Naive thymus-derived CD4-positive, alpha-beta T cell (primary cell): ENCODE results near the gene MAN1A1. TPM values are rescaled to one million over a fixed set of nuclear protein-coding genes. Genes with fewer than 3 reads are reported as not detected.

ENCODE experiments used
- ATAC-seq: fragments of 150-1000 bp; cut with Tn5 transposase; 2 replicates; pipeline ENCODE4 v1.10.0; 2021; ENCODE audit warnings: mild to moderate bottlenecking, moderate library complexity
- CTCF ChIA-PET: fragments of 350-600 bp; sonication (Branson Sonifier 250); formaldehyde crosslinking; loops from one replicate; lab custom pipeline; 2021; ENCODE audit warnings: antibody characterized with exemption; lab: Charles Lee
- POLR2A ChIA-PET: fragments of 350-600 bp; sonication (Branson Sonifier 250); formaldehyde crosslinking; loops from one replicate; lab custom pipeline; 2021; ENCODE audit warnings: antibody characterized with exemption, inconsistent platforms; lab: Charles Lee
- DNase-seq, 9 donors: peaks; one replicate each; pipeline versions ENCODE4 v3.0.0 to v3.0.0-alpha.2; 2020 to 2022; ENCODE audit warnings: mixed read lengths in 1 of 9
- H3K27ac ChIP-seq: one replicate; pipeline ENCODE4 v1.7.0; 2013; ENCODE audit warnings: mild to moderate bottlenecking, low read depth, low read length, moderate library complexity
- H3K27me3 ChIP-seq, 2 donors: one replicate each; pipeline ENCODE4 v1.7.0; 2013; ENCODE audit warnings: low read length in 2 of 2, mild to moderate bottlenecking in 2 of 2, moderate library complexity in 2 of 2; ENCODE audit not compliant: control insufficient read depth in 2 of 2, insufficient read depth in 2 of 2
- H3K36me3 ChIP-seq, 3 experiments: 1 replicate in 2 of 3; 2 replicates in 1 of 3; pipeline ENCODE4 v1.7.0; 2013; ENCODE audit warnings: low read length in 3 of 3, mild to moderate bottlenecking in 3 of 3, moderate library complexity in 1 of 3; ENCODE audit not compliant: insufficient read depth in 3 of 3, control insufficient read depth in 2 of 3
- H3K4me1 ChIP-seq, 2 donors: one replicate each; pipeline ENCODE4 v1.7.0; 2013; ENCODE audit warnings: low read length in 2 of 2, mild to moderate bottlenecking in 2 of 2, moderate library complexity in 1 of 2; ENCODE audit not compliant: control insufficient read depth in 2 of 2, insufficient read depth in 2 of 2
- H3K4me3 ChIP-seq: 2 replicates; pipeline ENCODE4 v1.7.0; 2013; ENCODE audit warnings: mild to moderate bottlenecking, low read length
- H3K9me3 ChIP-seq, 3 experiments: 1 replicate in 2 of 3; 2 replicates in 1 of 3; pipeline ENCODE4 v1.7.0; 2013; ENCODE audit warnings: low read length in 3 of 3; ENCODE audit not compliant: control insufficient read depth in 2 of 3
- H3K27ac Mint-ChIP-seq, 9 donors: one replicate each; pipeline ENCODE4 v1.8.0; 2020 to 2022; ENCODE audit warnings: mixed read lengths in 9 of 9, mild to moderate bottlenecking in 8 of 9, moderate library complexity in 5 of 9, inconsistent platforms in 2 of 9
- H3K27me3 Mint-ChIP-seq, 5 donors: one replicate each; pipeline ENCODE4 v1.8.0; 2021 to 2022; ENCODE audit warnings: mixed read lengths in 5 of 5, mild to moderate bottlenecking in 1 of 5
- H3K36me3 Mint-ChIP-seq, 5 donors: one replicate each; pipeline ENCODE4 v1.8.0; 2020 to 2022; ENCODE audit warnings: mixed read lengths in 5 of 5, mild to moderate bottlenecking in 3 of 5, inconsistent platforms in 1 of 5
- H3K4me1 Mint-ChIP-seq, 7 donors: one replicate each; pipeline ENCODE4 v1.8.0; 2020 to 2022; ENCODE audit warnings: mixed read lengths in 7 of 7, mild to moderate bottlenecking in 3 of 7, inconsistent platforms in 1 of 7
- H3K4me3 Mint-ChIP-seq, 10 donors: one replicate each; pipeline ENCODE4 v1.8.0; 2020 to 2022; ENCODE audit warnings: mild to moderate bottlenecking in 10 of 10, mixed read lengths in 10 of 10, moderate library complexity in 6 of 10, inconsistent platforms in 2 of 10
- H3K9me3 Mint-ChIP-seq, 11 donors: one replicate each; pipeline ENCODE4 v1.8.0; 2020 to 2022; ENCODE audit warnings: mixed read lengths in 11 of 11, mild to moderate bottlenecking in 4 of 11, inconsistent platforms in 1 of 11, moderate library complexity in 1 of 11
- intact Hi-C, 2 donors: fragments of 100-400 bp; cut with micrococcal nuclease; formaldehyde crosslinking; loops; one replicate each; pipeline ENCODE4 v1.15.1; 2023
- polyA plus RNA-seq, 2 donors: library from polyadenylated mRNA; unstranded; fragments of 300-500 nt; fragmentation: Illumina TruSeq; gene quantifications; one replicate each; pipeline ENCODE4 v1.2.3, GENCODE V29; 2021
- total RNA-seq, 6 experiments: library from RNA in 5 of 6; stranded (reverse) in 5 of 6; gene quantifications; 1 replicate in 5 of 6; 2 replicates in 1 of 6; pipeline ENCODE4 v1.2.3 and lab custom pipeline; 2021 to 2026

MAN1A1 gene
- total and polyA plus RNA-seq, 7 experiments from 2014 or later = 5.4 to 22.3 (median 8.4) TPM

- POLR2A ChIA-PET = no interaction called here
- no peak overlapping the region for H3K27ac ChIP-seq
- CTCF ChIA-PET = no interaction called here
- H3K4me3 ChIP-seq = no peak overlapping the region
- peaks cover 0 to 5% (median 0%) of the 10 kb centered on the region in 5 donors for H3K36me3 Mint-ChIP-seq
- no peaks in the 10 kb centered on the region for H3K9me3 Mint-ChIP-seq
- ATAC-seq (no peak), DNase-seq (no peak)
- no peaks in the 10 kb centered on the region for H3K36me3 ChIP-seq
- no peak overlapping the region for H3K27ac Mint-ChIP-seq
- no peaks in the 10 kb centered on the region for H3K27me3 ChIP-seq
- no peaks in the 10 kb centered on the region for H3K9me3 ChIP-seq
- peaks cover 0 to 16% (median 0%) of the 10 kb centered on the region in 7 donors for H3K4me1 Mint-ChIP-seq
- H3K4me3 Mint-ChIP-seq = no peak overlapping the region
- H3K4me1 ChIP-seq = no peaks in the 10 kb centered on the region
- H3K27me3 Mint-ChIP-seq = no peaks in the 10 kb centered on the region
- intact Hi-C loops = no loop called here
Observed at GRCh38 chr6:119210596-119210995, 139.0 kb downstream of the MAN1A1 start.

GRCh38 chr6:119209452-119210205, 139.9 kb downstream of the MAN1A1 start:
- H3K27ac Mint-ChIP-seq = no peak overlapping the region
- H3K36me3 ChIP-seq = no peaks in the 10 kb centered on the region
- no peak overlapping the region for H3K4me3 Mint-ChIP-seq
- no peak overlapping the region for H3K27ac ChIP-seq
- intact Hi-C loops = no loop called here
- ATAC-seq = no peak
- H3K27me3 ChIP-seq = no peaks in the 10 kb centered on the region
- ChIA-PET POLR2A (no interaction called here), CTCF (interaction anchor here (0.6 kb wide), 1 partner anchor 108 kb away, joined by 5 read pairs; no protein-coding TSS in a partner anchor)
- no peaks in the 10 kb centered on the region for H3K27me3 Mint-ChIP-seq
- H3K4me3 ChIP-seq = no peak overlapping the region
- H3K9me3 Mint-ChIP-seq = no peaks in the 10 kb centered on the region
- H3K9me3 ChIP-seq = no peaks in the 10 kb centered on the region
- peaks cover 0 to 5% (median 2%) of the 10 kb centered on the region in 5 donors for H3K36me3 Mint-ChIP-seq
- H3K4me1 Mint-ChIP-seq = peaks cover 0 to 16% (median 0%) of the 10 kb centered on the region in 7 donors
- no peak for DNase-seq
- no peaks in the 10 kb centered on the region for H3K4me1 ChIP-seq

- intact Hi-C loops = no loop called here
Observed at GRCh38 chr6:119207971-119208725, 141.4 kb downstream of the MAN1A1 start.

GRCh38 chr6:119207327-119207726, 142.2 kb downstream of the MAN1A1 start:
- no peaks in the 10 kb centered on the region for H3K9me3 ChIP-seq
- intact Hi-C loops = no loop called here
- Mint-ChIP-seq H3K27ac (no peak overlapping the region), H3K9me3 (no peaks in the 10 kb centered on the region), H3K36me3 (peaks cover 4 to 22% (median 17%) of the 10 kb centered on the region in 5 donors), H3K4me1 (peaks cover 0 to 16% (median 0%) of the 10 kb centered on the region in 7 donors), H3K27me3 (no peaks in the 10 kb centered on the region), H3K4me3 (no peak overlapping the region)
- H3K27me3 ChIP-seq = no peaks in the 10 kb centered on the region
- H3K27ac ChIP-seq = no peak overlapping the region
- H3K4me1 ChIP-seq = no peaks in the 10 kb centered on the region
- POLR2A ChIA-PET = no interaction called here
- H3K4me3 ChIP-seq = no peak overlapping the region
- peaks cover 0 to 2% (median 0%) of the 10 kb centered on the region in 3 experiments for H3K36me3 ChIP-seq
- no peak for DNase-seq
- ATAC-seq = no peak
- CTCF ChIA-PET = no interaction called here

More at GRCh38 chr6:119207971-119208725, 141.4 kb downstream of the MAN1A1 start:
- Mint-ChIP-seq H3K4me3 (no peak overlapping the region), H3K9me3 (no peaks in the 10 kb centered on the region), H3K36me3 (peaks cover 4 to 14% (median 9%) of the 10 kb centered on the region in 5 donors), H3K4me1 (peaks cover 0 to 16% (median 0%) of the 10 kb centered on the region in 7 donors), H3K27ac (no peak overlapping the region), H3K27me3 (no peaks in the 10 kb centered on the region)
- Histone ChIP-seq H3K4me1 (no peaks in the 10 kb centered on the region), H3K27me3 (no peaks in the 10 kb centered on the region), H3K4me3 (no peak overlapping the region), H3K9me3 (no peaks in the 10 kb centered on the region), H3K27ac (no peak overlapping the region), H3K36me3 (peaks cover 0 to under 1% (median 0%) of the 10 kb centered on the region in 3 experiments)
- POLR2A ChIA-PET = no interaction called here
- DNase-seq = no peak
- CTCF ChIA-PET = no interaction called here
- no peak for ATAC-seq

GRCh38 chr6:119205911-119206618, 143.5 kb downstream of the MAN1A1 start:
- DNase-seq (no peak), ATAC-seq (no peak)
- H3K27ac Mint-ChIP-seq = peak overlapping the region in 1 of 9 donors; percentile 29
- intact Hi-C loops = no loop called here
- H3K27ac ChIP-seq = no peak overlapping the region
- H3K4me3 Mint-ChIP-seq = no peak overlapping the region
- no peaks in the 10 kb centered on the region for H3K9me3 Mint-ChIP-seq
- no peaks in the 10 kb centered on the region for H3K4me1 ChIP-seq
- no peaks in the 10 kb centered on the region for H3K27me3 ChIP-seq
- H3K9me3 ChIP-seq = no peaks in the 10 kb centered on the region
- CTCF ChIA-PET = no interaction called here
- POLR2A ChIA-PET = no interaction called here
- no peaks in the 10 kb centered on the region for H3K27me3 Mint-ChIP-seq
- H3K36me3 ChIP-seq = peaks cover 0 to 2% (median 0%) of the 10 kb centered on the region in 3 experiments
- peaks cover 4 to 31% (median 17%) of the 10 kb centered on the region in 5 donors for H3K36me3 Mint-ChIP-seq
- H3K4me1 Mint-ChIP-seq = peaks cover 0 to 16% (median 0%) of the 10 kb centered on the region in 7 donors
- no peak overlapping the region for H3K4me3 ChIP-seq

GRCh38 chr6:119204719-119205118, 144.8 kb downstream of the MAN1A1 start:
- DNase-seq (no peak), ATAC-seq (no peak)
- H3K27me3 Mint-ChIP-seq = no peaks in the 10 kb centered on the region
- H3K36me3 Mint-ChIP-seq = peaks cover 4 to 38% (median 17%) of the 10 kb centered on the region in 5 donors
- intact Hi-C loops = no loop called here
- Histone ChIP-seq H3K9me3 (no peaks in the 10 kb centered on the region), H3K36me3 (peaks cover 0 to 2% (median 0%) of the 10 kb centered on the region in 3 experiments), H3K27ac (no peak overlapping the region), H3K4me1 (no peaks in the 10 kb centered on the region), H3K4me3 (no peak overlapping the region), H3K27me3 (no peaks in the 10 kb centered on the region)
- H3K9me3 Mint-ChIP-seq = no peaks in the 10 kb centered on the region
- H3K4me1 Mint-ChIP-seq = peaks cover 0 to 16% (median 0%) of the 10 kb centered on the region in 7 donors
- peak overlapping the region in 1 of 9 donors; percentile 39 for H3K27ac Mint-ChIP-seq
- ChIA-PET CTCF (no interaction called here), POLR2A (no interaction called here)
- no peak overlapping the region for H3K4me3 Mint-ChIP-seq
